H9 (cell line): ENCODE results near the gene PTK7. TPM values are rescaled to one million over a fixed set of nuclear protein-coding genes. Genes with fewer than 3 reads are reported as not detected.

Source experiments
- DNase-seq: peaks from one replicate; pipeline ENCODE4 v3.0.0-alpha.2; 2017
- H2AFZ ChIP-seq: one replicate; pipeline ENCODE4 v1.6.1; 2013; ENCODE audit warnings: mild to moderate bottlenecking, low read length, control low read depth, moderate library complexity
- H2AK5ac ChIP-seq: 2 replicates; pipeline ENCODE4 v1.6.1; 2013; ENCODE audit warnings: low read length, control low read depth, mixed read lengths; ENCODE audit not compliant: insufficient read length
- H2BK120ac ChIP-seq: one replicate; pipeline ENCODE4 v1.6.1; 2013; ENCODE audit warnings: low read depth, mild to moderate bottlenecking, low read length, control low read depth, inconsistent platforms; ENCODE audit not compliant: poor library complexity, severe bottlenecking
- H2BK12ac ChIP-seq: 2 replicates; pipeline ENCODE4 v1.6.1; 2013; ENCODE audit warnings: low read length, control low read depth, mixed read lengths, low read depth; ENCODE audit not compliant: insufficient read length
- H2BK15ac ChIP-seq: 2 replicates; pipeline ENCODE4 v1.6.1; 2013; ENCODE audit warnings: low read depth, low read length, control low read depth
- H2BK20ac ChIP-seq: one replicate; pipeline ENCODE4 v1.6.1; 2013; ENCODE audit warnings: low read depth, mild to moderate bottlenecking, low read length, control low read depth, inconsistent platforms; ENCODE audit not compliant: poor library complexity, severe bottlenecking
- H2BK5ac ChIP-seq: 2 replicates; pipeline ENCODE4 v1.6.1; 2013; ENCODE audit warnings: low read length, control low read depth, mixed read lengths; ENCODE audit not compliant: insufficient read length
- H3K14ac ChIP-seq: 2 replicates; pipeline ENCODE4 v1.6.1; 2013; ENCODE audit warnings: low read length, control low read depth; ENCODE audit not compliant: insufficient read depth
- H3K18ac ChIP-seq: 2 replicates; pipeline ENCODE4 v1.6.1; 2013; ENCODE audit warnings: low read depth, mild to moderate bottlenecking, mixed read lengths, low read length, control low read depth; ENCODE audit not compliant: insufficient read length
- H3K23ac ChIP-seq: 2 replicates; pipeline ENCODE4 v1.6.1; 2013; ENCODE audit warnings: low read length, control low read depth, mixed read lengths, low read depth; ENCODE audit not compliant: insufficient read length
- H3K23me2 ChIP-seq: 2 replicates; pipeline ENCODE4 v1.6.1; 2013; ENCODE audit warnings: low read depth, mild to moderate bottlenecking, mixed read lengths, low read length, control low read depth; ENCODE audit not compliant: insufficient read length, poor library complexity, severe bottlenecking
- H3K27ac ChIP-seq: 2 replicates; pipeline ENCODE4 v1.5.1; 2013; ENCODE audit warnings: low read length, control low read depth, mixed read lengths, low read depth; ENCODE audit not compliant: insufficient read length
- H3K27me3 ChIP-seq: 2 replicates; pipeline ENCODE4 v1.6.1; 2013; ENCODE audit warnings: low read length, control low read depth, inconsistent platforms; ENCODE audit not compliant: insufficient read depth
- H3K4ac ChIP-seq: 2 replicates; pipeline ENCODE4 v1.6.1; 2013; ENCODE audit warnings: low read depth, mild to moderate bottlenecking, control low read depth, inconsistent platforms, low read length, moderate library complexity
- H3K4me1 ChIP-seq: 2 replicates; pipeline ENCODE4 v1.6.1; 2013; ENCODE audit warnings: low read length, control low read depth, inconsistent platforms; ENCODE audit not compliant: insufficient read depth
- H3K4me2 ChIP-seq: 2 replicates; pipeline ENCODE4 v1.6.1; 2013; ENCODE audit warnings: low read length, control low read depth, mixed read lengths; ENCODE audit not compliant: insufficient read length, insufficient read depth
- H3K56ac ChIP-seq: 2 replicates; pipeline ENCODE4 v1.6.1; 2013; ENCODE audit warnings: low read depth, mild to moderate bottlenecking, mixed read lengths, low read length, control low read depth; ENCODE audit not compliant: insufficient read length
- H3K79me1 ChIP-seq: 2 replicates; pipeline ENCODE4 v1.6.1; 2013; ENCODE audit warnings: low read depth, mild to moderate bottlenecking, moderate library complexity, low read length, control low read depth, inconsistent platforms; ENCODE audit not compliant: insufficient read depth, poor library complexity, severe bottlenecking
- H3K79me2 ChIP-seq: 2 replicates; pipeline ENCODE4 v1.6.1; 2013; ENCODE audit warnings: low read length, control low read depth, inconsistent platforms; ENCODE audit not compliant: insufficient read depth
- H3K9ac ChIP-seq: 2 replicates; pipeline ENCODE4 v1.6.1; 2013; ENCODE audit warnings: low read length, control low read depth, mixed read lengths; ENCODE audit not compliant: insufficient read length; ENCODE audit errors: extremely low read depth
- H3K9me3 ChIP-seq: one replicate; pipeline ENCODE4 v1.6.1; 2013; ENCODE audit warnings: low read depth, low read length, inconsistent platforms; ENCODE audit not compliant: control insufficient read depth
- H3T11ph ChIP-seq: one replicate; pipeline ENCODE4 v1.6.1; 2013; ENCODE audit warnings: mild to moderate bottlenecking, low read length, control low read depth, inconsistent platforms
- H4K20me1 ChIP-seq: one replicate; pipeline ENCODE4 v1.6.1; 2013; ENCODE audit not compliant: control insufficient read depth, insufficient read length, insufficient read depth
- H4K5ac ChIP-seq: 2 replicates; pipeline ENCODE4 v1.6.1; 2013; ENCODE audit warnings: low read depth, mild to moderate bottlenecking, mixed read lengths, low read length, control low read depth; ENCODE audit not compliant: insufficient read length
- H4K8ac ChIP-seq: replicated peaks from 2 replicates; pipeline ENCODE4 v1.6.1; 2013; ENCODE audit warnings: low read length, control low read depth, mixed read lengths, low read depth; ENCODE audit not compliant: insufficient read length
- H4K91ac ChIP-seq: 2 replicates; pipeline ENCODE4 v1.6.1; 2013; ENCODE audit warnings: low read depth, mild to moderate bottlenecking, moderate library complexity, mixed read lengths, low read length, control low read depth; ENCODE audit not compliant: insufficient read length
- H3K27ac Mint-ChIP-seq, 3 experiments: 2 replicates in 2 of 3; 3 replicates in 1 of 3; pipeline ENCODE4 v1.8.0; 2020 to 2021; ENCODE audit warnings: mixed read lengths in 3 of 3, mild to moderate bottlenecking in 1 of 3, moderate library complexity in 1 of 3
- H3K27me3 Mint-ChIP-seq: 2 replicates; pipeline ENCODE4 v1.8.0; 2021; ENCODE audit warnings: low read depth, mild to moderate bottlenecking, moderate library complexity, mixed read lengths
- H3K36me3 Mint-ChIP-seq, 3 experiments: 2 replicates in 2 of 3; 3 replicates in 1 of 3; pipeline ENCODE4 v1.8.0; 2020 to 2021; ENCODE audit warnings: low read depth in 3 of 3, mixed read lengths in 3 of 3; ENCODE audit not compliant: insufficient read depth in 1 of 3
- H3K4me1 Mint-ChIP-seq, 2 experiments: 2 replicates each; pipeline ENCODE4 v1.8.0; 2020; ENCODE audit warnings: mixed read lengths in 2 of 2
- H3K4me3 Mint-ChIP-seq, 2 experiments: 2 replicates in 1 of 2; 3 replicates in 1 of 2; pipeline ENCODE4 v1.8.0; 2020 to 2021; ENCODE audit warnings: mild to moderate bottlenecking in 2 of 2, mixed read lengths in 2 of 2, moderate library complexity in 1 of 2
- H3K9me3 Mint-ChIP-seq, 2 experiments: 2 replicates in 1 of 2; 3 replicates in 1 of 2; pipeline ENCODE4 v1.8.0; 2020; ENCODE audit warnings: mild to moderate bottlenecking in 2 of 2, mixed read lengths in 2 of 2, moderate library complexity in 1 of 2
- CTCF ChIP-seq: fragments of 200-600 bp; sonication (generic); conservative IDR thresholded peaks from 3 replicates; pipeline ENCODE4 v1.8.0; 2021; ENCODE audit warnings: antibody characterized with exemption, mild to moderate bottlenecking
- WGBS: extraction: QIAGEN DNeasy Blood & Tissue Kit; methylation state at CpG from one replicate; pipeline ENCODE4 v1.1.7; 2013; ENCODE audit warnings: missing lambda C conversion rate, low lambda C conversion rate, mixed read lengths; ENCODE audit not compliant: insufficient read length; ENCODE audit errors: extremely low coverage; 5-methylcytosine and 5-hydroxymethylcytosine counted together
- total RNA-seq: library from RNA; stranded (reverse); gene quantifications from 2 replicates; pipeline ENCODE4 v1.2.1, GENCODE V29; 2021

Gene PTK7
- total RNA-seq, 1 experiment from 2014 or later: 128 TPM

- H3K14ac ChIP-seq: no peak overlapping the region
- no peak overlapping the region for H3K56ac ChIP-seq
- no peaks in the 10 kb centered on the region for H3K27me3 ChIP-seq
- no peaks in the 10 kb centered on the region for H4K20me1 ChIP-seq
- no peak overlapping the region for H2BK20ac ChIP-seq
- no peaks in the 10 kb centered on the region for H3K79me1 ChIP-seq
- no CpG with 5 or more reads among the region's 9 CpGs for WGBS
- no peak overlapping the region for H3T11ph ChIP-seq
- Mint-ChIP-seq H3K27ac (peak overlapping the region; percentile 72 to 91 (median 83); a peak in 6 of 7 replicates), H3K9me3 (no peaks in the 10 kb centered on the region), H3K4me3 (no peak overlapping the region), H3K4me1 (peaks cover 44 to 56% of the 10 kb centered on the region in 2 experiments), H3K36me3 (no peaks in the 10 kb centered on the region; a peak in 1 of 7 replicates), H3K27me3 (no peaks in the 10 kb centered on the region)
- H3K79me2 ChIP-seq: peaks cover 3% of the 10 kb centered on the region; the same call in 1 of the 2 replicates
- H3K23ac ChIP-seq: no peak overlapping the region
- no peak overlapping the region for H2BK15ac ChIP-seq
- H2BK12ac ChIP-seq: no peak overlapping the region
- DNase-seq: no peak
- no peak overlapping the region for H3K4ac ChIP-seq
- no peak overlapping the region for H4K8ac ChIP-seq
- H3K9me3 ChIP-seq: no peaks in the 10 kb centered on the region
- H3K23me2 ChIP-seq: no peaks in the 10 kb centered on the region
- H4K91ac ChIP-seq: no peak overlapping the region
- H3K4me2 ChIP-seq: no peak overlapping the region
- H2AFZ ChIP-seq: no peak overlapping the region
- H2AK5ac ChIP-seq: no peak overlapping the region
- H2BK120ac ChIP-seq: no peak overlapping the region
- no peak overlapping the region for H3K9ac ChIP-seq
- H3K4me1 ChIP-seq: no peaks in the 10 kb centered on the region
- H3K18ac ChIP-seq: no peak overlapping the region
- no peak overlapping the region for H4K5ac ChIP-seq
- TF ChIP-seq CTCF: no peak
- H3K27ac ChIP-seq: no peak overlapping the region
- no peak overlapping the region for H2BK5ac ChIP-seq
These were observed 45.1 kb downstream of the PTK7 start for GRCh38 chr6:43120944-43121913.
